B cell (primary cell): Measurements from ENCODE around the gene TPBGL. TPM values are rescaled to one million over a fixed set of nuclear protein-coding genes. Genes with fewer than 3 reads are reported as not detected.

Experiments used
- ATAC-seq: fragments of 200-7000 bp; cut with Tn5 transposase; one replicate; pipeline ENCODE4 v1.10.0; 2021; ENCODE audit warnings: low read depth, mild to moderate bottlenecking, moderate number of reproducible peaks, moderate library complexity
- CTCF ChIA-PET: fragments of 350-600 bp; sonication (Branson Sonifier 250); formaldehyde crosslinking; loops from one replicate; lab custom pipeline; 2021; ENCODE audit warnings: antibody characterized with exemption, inconsistent platforms; lab: Charles Lee
- POLR2A ChIA-PET: fragments of 350-600 bp; sonication (Branson Sonifier 250); formaldehyde crosslinking; loops from one replicate; lab custom pipeline; 2021; ENCODE audit warnings: antibody characterized with exemption; lab: Charles Lee
- DNase-seq: peaks from one replicate; pipeline ENCODE4 v3.0.0; 2013
- H2AFZ ChIP-seq: 2 replicates; pipeline ENCODE4 v1.6.1; 2012; ENCODE audit warnings: mild to moderate bottlenecking, low read depth, low read length; ENCODE audit not compliant: insufficient read depth, poor library complexity, severe bottlenecking
- H3K27ac ChIP-seq, 2 donors: 1 replicate in 1 of 2; 2 replicates in 1 of 2; pipeline ENCODE4 v1.5.1; 2012 to 2013; ENCODE audit warnings: low read length in 2 of 2, mild to moderate bottlenecking in 2 of 2, moderate library complexity in 1 of 2
- H3K27me3 ChIP-seq, 4 experiments: fragments of 200-600 bp in 1 of 4; sonication (generic) in 1 of 4; replicated peaks in 1 of 4; 1 replicate in 2 of 4; 2 replicates in 2 of 4; pipeline versions ENCODE4 v1.6.1 to v1.7.0; 2013 to 2016; ENCODE audit warnings: low read length in 3 of 4, mild to moderate bottlenecking in 2 of 4, mixed read lengths in 1 of 4, moderate library complexity in 1 of 4; ENCODE audit not compliant: insufficient read depth in 4 of 4, control insufficient read depth in 3 of 4; ENCODE audit errors: control extremely low read depth in 1 of 4
- H3K36me3 ChIP-seq, 2 experiments: replicated peaks in 1 of 2; 1 replicate in 1 of 2; 2 replicates in 1 of 2; pipeline versions ENCODE4 v1.6.1 to v1.7.1; 2013; ENCODE audit warnings: low read length in 1 of 2; ENCODE audit not compliant: insufficient read depth in 2 of 2, control insufficient read depth in 1 of 2; ENCODE audit errors: control extremely low read depth in 1 of 2, extremely low read depth in 1 of 2
- H3K4me1 ChIP-seq, 2 donors: fragments of 200-600 bp in 1 of 2; sonication (generic) in 1 of 2; 1 replicate in 1 of 2; 2 replicates in 1 of 2; pipeline versions ENCODE4 v1.5.1 to v1.6.1; 2013 to 2017; ENCODE audit warnings: low read length in 2 of 2; ENCODE audit not compliant: control insufficient read depth in 2 of 2, insufficient read depth in 2 of 2
- H3K4me2 ChIP-seq: replicated peaks from 2 replicates; pipeline ENCODE3; 2012; ENCODE audit warnings: mild to moderate bottlenecking, low read depth, low read length; ENCODE audit not compliant: poor library complexity, severe bottlenecking
- H3K4me3 ChIP-seq, 5 experiments: fragments of 200-600 bp in 1 of 5; sonication (generic) in 1 of 5; 1 replicate in 3 of 5; 2 replicates in 2 of 5; pipeline versions ENCODE4 v1.5.1 to v1.7.0; 2011 to 2016; ENCODE audit warnings: low read length in 4 of 5, mild to moderate bottlenecking in 4 of 5, low read depth in 2 of 5, control low read depth in 1 of 5, moderate library complexity in 1 of 5; ENCODE audit not compliant: insufficient read depth in 1 of 5; ENCODE audit errors: control extremely low read depth in 1 of 5, extremely low read depth in 1 of 5
- H3K79me2 ChIP-seq: fragments of 200-600 bp; sonication (generic); one replicate; pipeline ENCODE4 v1.6.0; 2016; ENCODE audit warnings: low read length; ENCODE audit not compliant: control insufficient read depth, insufficient read depth
- H3K9ac ChIP-seq: fragments of 200-600 bp; sonication (generic); 2 replicates; pipeline ENCODE4 v1.6.1; 2017; ENCODE audit warnings: mild to moderate bottlenecking, low read length, moderate library complexity
- H3K9me3 ChIP-seq, 3 donors: one replicate each; pipeline versions ENCODE4 v1.6.1 to v1.7.1; 2013; ENCODE audit warnings: low read length in 2 of 3; ENCODE audit not compliant: control insufficient read depth in 2 of 3, insufficient read depth in 1 of 3; ENCODE audit errors: control extremely low read depth in 1 of 3
- H4K20me1 ChIP-seq: 2 replicates; pipeline ENCODE4 v1.6.0; 2012; ENCODE audit warnings: mild to moderate bottlenecking, low read length; ENCODE audit not compliant: insufficient read depth, control insufficient read depth, poor library complexity, severe bottlenecking
- H3K27ac Mint-ChIP-seq: one replicate; pipeline ENCODE4 v1.8.0; 2021; ENCODE audit warnings: mixed read lengths
- H3K27me3 Mint-ChIP-seq: one replicate; pipeline ENCODE4 v1.8.0; 2021; ENCODE audit warnings: mixed read lengths
- H3K4me1 Mint-ChIP-seq: one replicate; pipeline ENCODE4 v1.8.0; 2021; ENCODE audit warnings: mixed read lengths
- H3K4me3 Mint-ChIP-seq: one replicate; pipeline ENCODE4 v1.8.0; 2021; ENCODE audit warnings: mixed read lengths
- H3K9me3 Mint-ChIP-seq: one replicate; pipeline ENCODE4 v1.8.0; 2022; ENCODE audit warnings: mixed read lengths; ENCODE audit not compliant: insufficient read depth
- EZH2 ChIP-seq: IDR thresholded peaks from 2 replicates; pipeline ENCODE4 v1.6.1; 2012; ENCODE audit warnings: borderline replicate concordance, low read depth, mild to moderate bottlenecking, moderate library complexity, low read length; ENCODE audit not compliant: insufficient read depth, poor library complexity, severe bottlenecking
- WGBS: methylation state at CpG from one replicate; pipeline ENCODE4 v1.1.5; 2013; ENCODE audit warnings: missing lambda C conversion rate; ENCODE audit not compliant: insufficient coverage; 5-methylcytosine and 5-hydroxymethylcytosine counted together
- intact Hi-C: fragments of 100-400 bp; cut with micrococcal nuclease; formaldehyde crosslinking; loops from one replicate; pipeline ENCODE4 v1.10.0; 2022
- polyA plus RNA-seq: library from polyadenylated mRNA; depleted of rRNA; stranded (reverse); fragments of >200 nt; gene quantifications from 2 replicates; pipeline ENCODE4 v1.2.3, GENCODE V29; 2012
- total RNA-seq, 2 donors: library from RNA; stranded (reverse); fragments of 120-200 nt in 1 of 2; gene quantifications; 1 replicate in 1 of 2; 2 replicates in 1 of 2; pipeline versions ENCODE4 v1.2.3 to v1.2.4, GENCODE V29; 2013 to 2022
- TF ChIP-seq, protein P1 (sequence below): fragments of 200-600 bp; IDR thresholded peaks from one replicate; pipeline ENCODE4 v1.8.0; 2022; ENCODE audit warnings: antibody characterized with exemption, mild to moderate bottlenecking

Gene TPBGL
- total and polyA plus RNA-seq, 2 donors (not counting 1 experiment from before 2014, with no cell fraction given): not detected

DNA sequence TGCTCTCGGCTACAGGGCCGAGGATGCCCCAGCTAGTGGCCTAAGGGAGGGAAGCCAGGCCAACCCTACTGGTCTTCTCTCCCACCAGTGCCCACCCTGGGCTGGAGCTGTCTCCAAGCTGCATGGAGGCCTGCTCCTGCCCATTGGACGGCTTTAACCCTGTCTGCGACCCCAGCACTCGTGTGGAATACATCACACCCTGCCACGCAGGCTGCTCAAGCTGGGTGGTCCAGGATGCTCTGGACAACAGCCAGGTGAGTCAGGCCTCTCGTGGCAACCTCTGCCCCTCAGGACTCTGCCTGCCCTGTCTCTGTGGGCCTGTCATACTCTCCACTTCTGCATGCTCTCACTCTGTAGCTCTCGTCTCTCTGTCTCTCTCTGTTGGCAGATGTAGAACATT lies 44.1 kb upstream of the TPBGL start:
- no peak overlapping the region for H3K4me3 Mint-ChIP-seq
- H3K27me3 Mint-ChIP-seq: peaks cover 4% of the 10 kb centered on the region
- H3K4me1 Mint-ChIP-seq: no peaks in the 10 kb centered on the region
- Histone ChIP-seq H3K4me1 (no peaks in the 10 kb centered on the region), H3K36me3 (no peaks in the 10 kb centered on the region), H3K9ac (no peak overlapping the region), H2AFZ (no peak overlapping the region), H3K27ac (no peak overlapping the region), H4K20me1 (no peaks in the 10 kb centered on the region), H3K27me3 (no peaks in the 10 kb centered on the region), H3K79me2 (no peaks in the 10 kb centered on the region), H3K4me2 (no peak overlapping the region), H3K9me3 (no peaks in the 10 kb centered on the region), H3K4me3 (no peak overlapping the region)
- ATAC-seq: no peak
- no peak for TF ChIP-seq EZH2
- TF ChIP-seq, protein P1, sequence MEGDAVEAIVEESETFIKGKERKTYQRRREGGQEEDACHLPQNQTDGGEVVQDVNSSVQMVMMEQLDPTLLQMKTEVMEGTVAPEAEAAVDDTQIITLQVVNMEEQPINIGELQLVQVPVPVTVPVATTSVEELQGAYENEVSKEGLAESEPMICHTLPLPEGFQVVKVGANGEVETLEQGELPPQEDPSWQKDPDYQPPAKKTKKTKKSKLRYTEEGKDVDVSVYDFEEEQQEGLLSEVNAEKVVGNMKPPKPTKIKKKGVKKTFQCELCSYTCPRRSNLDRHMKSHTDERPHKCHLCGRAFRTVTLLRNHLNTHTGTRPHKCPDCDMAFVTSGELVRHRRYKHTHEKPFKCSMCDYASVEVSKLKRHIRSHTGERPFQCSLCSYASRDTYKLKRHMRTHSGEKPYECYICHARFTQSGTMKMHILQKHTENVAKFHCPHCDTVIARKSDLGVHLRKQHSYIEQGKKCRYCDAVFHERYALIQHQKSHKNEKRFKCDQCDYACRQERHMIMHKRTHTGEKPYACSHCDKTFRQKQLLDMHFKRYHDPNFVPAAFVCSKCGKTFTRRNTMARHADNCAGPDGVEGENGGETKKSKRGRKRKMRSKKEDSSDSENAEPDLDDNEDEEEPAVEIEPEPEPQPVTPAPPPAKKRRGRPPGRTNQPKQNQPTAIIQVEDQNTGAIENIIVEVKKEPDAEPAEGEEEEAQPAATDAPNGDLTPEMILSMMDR: no peak
- 81% methylated on average over 8 of the region's 8 CpGs for WGBS
- no peak for DNase-seq
- no peaks in the 10 kb centered on the region for H3K9me3 Mint-ChIP-seq
- H3K27ac Mint-ChIP-seq: no peak overlapping the region
- CTCF ChIA-PET: interaction anchor here (0.7 to 1.0 kb wide), 2 partner anchors 9 to 56 kb away, joined by 3 read pairs; no protein-coding TSS in a partner anchor
- intact Hi-C loops: no loop called here
- POLR2A ChIA-PET: no interaction called here

DNA sequence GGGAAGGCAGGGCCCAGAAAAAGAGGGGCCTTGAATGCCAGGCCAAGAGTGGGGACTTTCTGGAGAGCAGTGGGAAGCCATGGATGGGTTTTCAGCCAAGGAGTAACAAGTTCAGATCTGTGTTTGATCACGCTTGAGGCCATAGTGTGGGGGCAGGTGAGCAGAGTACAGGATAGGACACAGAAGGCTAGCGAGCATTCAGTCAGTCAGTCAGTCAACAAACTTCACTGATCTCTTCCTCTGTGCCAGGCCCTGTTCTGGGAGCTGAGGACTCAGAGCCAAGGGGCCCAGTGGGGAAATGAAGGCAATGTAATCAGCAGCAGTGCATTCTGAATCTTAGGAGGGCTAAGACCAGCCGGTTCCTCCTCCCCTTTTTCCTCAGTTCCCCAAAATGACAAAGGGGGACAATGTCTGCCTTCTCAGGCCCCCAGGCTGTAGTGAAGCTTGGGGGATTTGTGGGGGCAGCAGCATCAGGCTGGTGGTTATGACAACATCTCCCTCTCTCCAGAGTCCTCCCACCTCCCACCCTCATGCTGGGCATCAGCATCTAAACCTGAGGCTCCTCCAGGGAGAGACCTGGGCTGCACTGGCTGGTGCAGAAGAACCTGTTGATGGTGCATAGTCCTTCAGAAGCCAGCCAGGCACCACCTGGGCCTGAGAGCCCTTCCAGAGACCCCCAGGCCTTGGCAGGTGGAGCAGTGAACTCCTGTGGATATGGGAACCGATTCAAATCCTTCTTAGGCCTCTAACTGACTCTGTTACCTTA lies 42.9 kb upstream of the TPBGL start:
- WGBS: 89% methylated on average over 2 of the region's 4 CpGs
- Mint-ChIP-seq H3K9me3 (no peaks in the 10 kb centered on the region), H3K4me1 (no peaks in the 10 kb centered on the region), H3K4me3 (no peak overlapping the region), H3K27me3 (peaks cover 14% of the 10 kb centered on the region), H3K27ac (no peak overlapping the region)
- intact Hi-C loops: no loop called here
- H2AFZ ChIP-seq: no peak overlapping the region
- H3K79me2 ChIP-seq: no peaks in the 10 kb centered on the region
- H3K9me3 ChIP-seq: no peaks in the 10 kb centered on the region
- ChIA-PET POLR2A (no interaction called here), CTCF (no interaction called here)
- no peak overlapping the region for H3K27ac ChIP-seq
- no peaks in the 10 kb centered on the region for H3K4me1 ChIP-seq
- no peaks in the 10 kb centered on the region for H3K36me3 ChIP-seq
- no peak for ATAC-seq
- no peak for TF ChIP-seq EZH2
- TF ChIP-seq, protein P1: no peak
- no peak overlapping the region for H3K4me3 ChIP-seq
- H3K9ac ChIP-seq: no peak overlapping the region
- H4K20me1 ChIP-seq: no peaks in the 10 kb centered on the region
- DNase-seq: no peak
- no peak overlapping the region for H3K4me2 ChIP-seq
- H3K27me3 ChIP-seq: no peaks in the 10 kb centered on the region
